Mammary epithelial cell (primary cell): Measurements from ENCODE around the gene KLHL18.
"Not testable (repeated sequence)": the region's sequence is repeated elsewhere in the genome, so short reads cannot be mapped to it uniquely, and the experiment has no call there.

ENCODE experiments used
- CTCF ChIP-seq, 2 donors: IDR thresholded peaks in 1 of 2; conservative IDR thresholded peaks in 1 of 2; 2 replicates each; pipeline ENCODE4 v1.5.1; 2011 to 2012; ENCODE audit warnings: inconsistent platforms in 2 of 2, low read length in 2 of 2, mild to moderate bottlenecking in 2 of 2, control low read depth in 1 of 2, low read depth in 1 of 2; ENCODE audit not compliant: insufficient read depth in 1 of 2; ENCODE audit errors: extremely low read depth in 1 of 2
- EZH2 ChIP-seq: IDR thresholded peaks from 2 replicates; pipeline ENCODE4 v1.6.1; 2012; ENCODE audit warnings: low read length, inconsistent platforms, borderline replicate concordance

- TF ChIP-seq CTCF (conservative IDR thresholded peaks at IDR 0.05 in 1 of 2, IDR thresholded peaks at IDR 0.05 in 1 of 2; ENCODE audit: extremely low read depth in 1 of 2, insufficient read depth in 1 of 2, low read depth in 1 of 2, low read length in 2 of 2); EZH2: not testable (repeated sequence)
Measured at GRCh38 chr3:47316151-47316550, 33.4 kb downstream of the KLHL18 start.
